GM18526 (cell line): ENCODE data around the gene RAI1.
A peak's percentile ranks its signal among the peaks of the same experiment; 100 is the strongest.

Experiments used
- POLR2A ChIP-seq: IDR thresholded peaks from 3 replicates; pipeline ENCODE4 v1.6.1; 2011; ENCODE audit not compliant: insufficient read length; ENCODE audit errors: extremely low read depth

RAI1 gene

GRCh38 chr17:17815436-17816200, 134.4 kb downstream of the RAI1 start:
- TF ChIP-seq POLR2A = no peak

GRCh38 chr17:17816240-17816814, 135.1 kb downstream of the RAI1 start:
- TF ChIP-seq POLR2A = peak; percentile 1

- no peak for TF ChIP-seq POLR2A
Measured at GRCh38 chr17:17816831-17817551, 135.7 kb downstream of the RAI1 start.

DNA sequence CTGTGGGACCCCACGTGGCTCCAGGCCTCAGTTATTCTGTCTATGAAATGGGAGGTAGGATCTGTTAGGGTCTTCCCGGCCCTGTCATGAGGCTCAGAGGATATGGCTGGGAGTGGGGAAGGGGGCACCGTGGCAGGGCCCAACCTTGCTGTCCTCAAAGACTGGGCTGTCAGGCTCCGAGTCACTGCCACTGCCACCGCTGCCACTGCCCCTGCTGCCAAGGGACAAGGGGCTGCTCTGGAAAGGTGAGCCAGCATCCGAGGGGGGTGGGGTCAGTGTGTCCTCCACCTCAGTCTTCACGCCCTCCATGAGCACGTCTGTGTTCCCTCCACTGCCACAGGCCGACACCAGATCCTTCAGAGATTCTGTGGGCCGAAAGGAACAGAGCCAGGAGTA, 136.3 kb downstream of the RAI1 start:
- TF ChIP-seq POLR2A = no peak

DNA sequence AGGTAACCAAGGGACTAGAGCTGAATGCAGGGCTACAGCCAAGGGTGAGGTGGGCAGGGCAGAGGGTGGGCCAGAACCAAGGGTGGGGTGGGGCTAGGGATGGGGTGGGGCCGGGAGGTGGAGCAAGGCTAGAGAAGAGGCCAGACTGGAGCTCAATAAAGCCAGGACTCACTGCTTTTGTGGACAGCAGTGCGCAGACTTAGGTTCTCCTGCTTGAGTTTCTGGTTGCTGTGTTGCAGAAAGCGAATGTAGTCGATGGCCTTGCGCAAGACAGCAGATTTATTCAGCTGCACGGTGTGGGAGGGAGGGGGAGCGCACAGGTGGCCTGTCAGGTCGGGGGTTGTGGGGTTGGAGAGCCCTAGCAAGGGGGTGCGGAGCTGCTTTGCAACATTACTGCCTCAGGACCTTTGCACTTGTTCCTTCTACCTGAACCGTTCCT, 136.8 kb downstream of the RAI1 start:
- no peak for TF ChIP-seq POLR2A

- no peak for TF ChIP-seq POLR2A
Measured at GRCh38 chr17:17819111-17819510, 137.9 kb downstream of the RAI1 start.

DNA sequence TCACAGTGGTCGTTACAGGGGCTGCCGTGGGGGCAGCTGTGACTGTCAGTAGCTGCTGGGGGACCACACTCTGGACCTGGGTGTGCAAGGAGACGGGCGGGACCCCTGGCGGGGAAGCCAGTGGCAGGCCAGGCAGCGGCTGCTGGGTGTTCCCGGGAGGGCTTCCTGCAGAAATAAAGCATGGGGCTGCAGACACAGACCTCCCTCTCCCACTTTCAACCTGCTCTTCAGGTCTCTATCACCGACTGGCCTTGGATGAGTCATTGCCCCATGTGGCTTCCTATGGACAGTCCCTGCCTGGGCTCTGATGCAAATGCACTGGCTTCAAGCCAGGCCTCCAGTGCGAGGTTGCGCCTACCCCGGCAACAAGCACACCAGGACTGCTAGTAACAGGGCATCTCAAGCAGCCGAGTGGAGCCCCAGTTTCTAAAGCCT, 138.3 kb downstream of the RAI1 start:
- TF ChIP-seq POLR2A = peak; percentile 24

- no peak for TF ChIP-seq POLR2A
Measured at GRCh38 chr17:17820046-17820445, 138.8 kb downstream of the RAI1 start.

DNA sequence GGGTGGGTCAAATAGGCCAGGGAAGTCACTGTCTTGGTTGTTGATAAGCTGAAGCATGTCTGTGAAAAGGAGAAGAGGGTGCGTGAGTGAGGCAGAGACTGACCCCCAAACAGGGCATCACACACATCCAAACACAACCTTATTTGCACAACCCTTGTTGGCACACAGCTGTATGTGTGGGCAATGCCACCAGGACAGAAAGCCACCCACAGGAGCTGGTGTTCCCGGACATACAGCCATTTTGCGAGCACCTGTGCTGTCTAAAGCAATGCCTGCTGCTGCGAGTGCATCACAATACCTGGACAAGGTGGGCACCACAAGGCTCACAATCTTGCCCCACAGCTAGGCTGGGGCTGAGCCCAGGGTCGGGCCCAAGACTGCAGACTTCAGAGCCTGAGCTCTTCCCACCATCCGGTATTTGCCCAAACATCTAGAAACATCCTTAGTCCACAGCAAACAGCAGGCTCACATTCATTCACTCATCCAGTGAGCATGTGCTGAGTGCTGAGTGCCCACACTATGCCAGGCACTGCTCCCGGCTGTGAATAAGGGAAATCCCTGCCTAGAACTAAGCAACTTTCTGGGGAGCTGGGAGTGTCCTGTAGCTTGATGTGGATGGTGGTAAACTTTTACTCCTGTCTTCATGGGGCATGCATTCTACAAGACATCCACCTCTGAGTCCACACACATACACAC, 139.4 kb downstream of the RAI1 start:
- TF ChIP-seq POLR2A = no peak

GRCh38 chr17:17822189-17822588, 140.9 kb downstream of the RAI1 start:
- no peak for TF ChIP-seq POLR2A

DNA sequence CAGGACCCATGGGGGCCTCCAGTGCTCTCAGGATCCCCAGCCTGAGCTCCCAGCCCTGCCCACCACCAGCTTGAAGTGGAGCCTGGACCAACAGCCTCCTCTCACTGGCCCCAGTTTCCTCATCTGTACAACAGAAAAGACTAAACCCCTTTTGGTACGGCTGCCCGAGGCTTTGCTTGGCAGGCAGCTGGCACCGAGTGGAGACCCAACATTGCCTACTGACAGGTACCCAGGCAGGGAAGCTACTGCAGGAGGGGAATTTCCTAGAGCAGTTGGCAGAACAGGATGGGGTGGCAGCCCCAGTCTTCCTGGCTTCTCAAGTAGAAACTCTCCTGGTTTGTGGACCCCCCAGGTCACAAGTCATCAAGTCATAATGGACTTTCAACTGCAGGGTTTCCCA, 141.4 kb downstream of the RAI1 start:
- TF ChIP-seq POLR2A = peak; percentile 19

DNA sequence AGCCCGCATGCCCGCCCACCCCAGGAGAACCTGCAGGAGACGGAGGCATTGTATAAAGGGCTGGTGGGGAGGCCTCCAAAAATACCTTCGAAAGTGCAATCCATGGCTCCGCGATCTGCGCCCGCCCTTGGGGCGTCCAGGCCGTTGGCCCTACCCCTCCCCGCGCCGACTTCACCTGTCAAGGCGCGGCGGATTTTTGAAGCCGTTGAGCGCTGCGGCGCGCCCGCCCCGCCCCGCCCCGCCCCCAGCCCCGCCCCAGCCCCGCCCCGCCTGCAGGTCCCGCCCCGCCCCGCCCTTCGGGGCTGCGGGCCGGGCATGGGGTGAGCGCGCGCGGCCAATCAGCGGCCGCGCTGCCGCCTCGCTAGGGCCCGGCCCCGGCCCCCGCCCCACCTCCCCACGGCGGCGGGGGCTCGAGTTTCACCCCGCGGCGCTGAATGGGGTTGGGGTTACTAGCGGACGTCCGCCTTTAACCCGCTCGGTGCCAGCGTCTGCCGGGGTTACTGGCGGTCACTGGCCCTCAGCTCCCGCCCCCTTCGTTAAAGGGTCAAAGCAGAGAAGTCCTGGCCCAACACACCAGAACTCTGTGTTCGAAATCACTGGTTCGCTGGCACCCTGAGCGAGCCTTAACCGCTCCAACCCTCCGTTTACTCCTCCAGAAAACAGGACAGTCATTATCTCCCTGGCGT, 142.3 kb downstream of the RAI1 start:
- peak; percentile 67 for TF ChIP-seq POLR2A

DNA sequence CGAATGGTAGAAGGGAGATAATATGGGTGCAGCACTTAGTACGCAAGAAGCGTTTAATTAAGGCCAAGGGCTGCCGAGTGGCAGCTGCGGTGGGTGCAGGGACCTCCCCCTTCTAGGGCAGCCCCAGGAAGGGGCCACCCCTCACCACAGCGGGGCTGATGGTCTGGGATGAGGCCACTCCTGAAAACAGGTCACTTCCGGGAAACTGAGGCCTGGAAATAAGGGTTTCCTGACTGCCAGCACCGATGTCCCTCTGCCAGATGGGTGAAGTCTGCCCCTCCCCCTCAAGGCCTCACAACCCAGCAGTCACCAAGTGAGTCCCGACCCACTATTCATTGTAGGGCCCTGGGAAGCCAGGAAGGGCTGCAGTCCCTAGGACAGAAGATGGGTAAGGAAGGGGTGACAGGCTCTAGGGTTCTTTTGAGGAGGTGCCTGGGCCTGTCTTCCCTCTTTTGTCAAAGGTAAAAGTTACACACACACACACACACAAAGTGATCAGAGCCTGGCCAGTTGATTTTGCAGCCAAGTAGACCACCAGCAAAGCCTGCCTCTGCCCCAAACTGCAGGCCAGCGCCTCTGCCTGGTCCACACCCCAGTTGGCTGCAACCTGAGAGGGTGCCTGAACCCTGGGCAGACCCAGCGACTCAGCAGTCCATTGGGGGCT, 143.0 kb downstream of the RAI1 start:
- TF ChIP-seq POLR2A = no peak
